ENCODE data around the gene GCK.

GCK gene

DNA sequence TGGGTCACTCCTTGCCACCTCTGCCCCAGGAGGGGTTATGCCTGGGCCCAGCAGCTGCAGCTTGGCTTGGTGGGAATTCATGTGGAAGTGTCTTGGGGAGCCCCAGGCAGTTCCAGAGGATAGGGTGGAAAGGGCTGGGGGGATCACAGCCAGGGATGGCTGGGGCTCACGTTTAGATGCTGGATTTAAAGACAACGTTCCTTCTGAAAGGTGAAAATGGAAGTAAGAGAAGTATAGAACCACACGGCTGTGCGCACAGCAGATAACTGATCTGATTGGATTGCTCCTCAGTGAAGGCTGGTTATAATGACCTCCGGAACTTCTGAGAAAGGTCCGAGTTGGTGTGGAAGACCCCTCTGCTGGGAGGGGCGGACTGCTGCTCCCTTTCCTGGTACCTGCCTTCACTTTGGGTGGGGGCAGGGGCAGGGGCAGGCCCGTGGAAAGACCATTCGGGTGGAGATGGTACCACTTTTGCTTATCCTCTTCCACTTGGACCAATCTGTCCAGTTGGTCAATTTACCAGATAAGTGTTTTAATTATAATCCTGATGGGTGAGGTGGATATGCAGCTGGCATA is 40.2 kb downstream of the GCK start:
- H3K4me3 ChIP-seq (ENCODE audit: control insufficient read depth, low read depth, low read length): no peak overlapping the region
- TF ChIP-seq CTCF (conservative IDR thresholded peaks at IDR 0.05; ENCODE audit: control insufficient read depth, insufficient read depth, low read depth, low read length): no peak
- no peak for DNase-seq (ENCODE audit: low read depth)

DNA sequence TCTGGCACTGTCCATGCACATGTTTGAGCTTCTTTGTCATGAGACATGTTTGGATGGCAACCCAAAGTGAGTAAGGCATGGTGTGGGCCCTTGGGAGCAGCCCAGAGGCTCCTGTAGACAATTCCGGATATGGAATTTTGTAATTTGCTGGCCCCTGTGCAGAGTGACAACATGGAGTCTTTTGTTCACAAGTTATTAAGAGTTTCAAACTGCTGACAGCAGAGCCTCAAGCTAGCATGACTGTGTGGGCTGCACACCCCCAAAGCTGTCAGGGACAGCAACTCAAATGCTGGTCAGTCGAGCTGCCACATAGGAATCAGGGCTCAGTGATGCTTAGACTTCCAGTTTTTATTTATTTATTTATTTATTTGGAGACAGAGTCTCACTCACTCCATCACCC is 41.1 kb downstream of the GCK start:
- H3K4me3 ChIP-seq (ENCODE audit: control insufficient read depth, low read depth, low read length): no peak overlapping the region
- TF ChIP-seq CTCF (conservative IDR thresholded peaks at IDR 0.05; ENCODE audit: control insufficient read depth, insufficient read depth, low read depth, low read length): no peak
- peak; percentile 11 for DNase-seq (ENCODE audit: low read depth)

- DNase-seq (ENCODE audit: low read depth): no peak
- H3K4me3 ChIP-seq (ENCODE audit: control insufficient read depth, low read depth, low read length): no peak overlapping the region
Measured at GRCh38 chr7:44147026-44147991, 41.9 kb downstream of the GCK start.

DNA sequence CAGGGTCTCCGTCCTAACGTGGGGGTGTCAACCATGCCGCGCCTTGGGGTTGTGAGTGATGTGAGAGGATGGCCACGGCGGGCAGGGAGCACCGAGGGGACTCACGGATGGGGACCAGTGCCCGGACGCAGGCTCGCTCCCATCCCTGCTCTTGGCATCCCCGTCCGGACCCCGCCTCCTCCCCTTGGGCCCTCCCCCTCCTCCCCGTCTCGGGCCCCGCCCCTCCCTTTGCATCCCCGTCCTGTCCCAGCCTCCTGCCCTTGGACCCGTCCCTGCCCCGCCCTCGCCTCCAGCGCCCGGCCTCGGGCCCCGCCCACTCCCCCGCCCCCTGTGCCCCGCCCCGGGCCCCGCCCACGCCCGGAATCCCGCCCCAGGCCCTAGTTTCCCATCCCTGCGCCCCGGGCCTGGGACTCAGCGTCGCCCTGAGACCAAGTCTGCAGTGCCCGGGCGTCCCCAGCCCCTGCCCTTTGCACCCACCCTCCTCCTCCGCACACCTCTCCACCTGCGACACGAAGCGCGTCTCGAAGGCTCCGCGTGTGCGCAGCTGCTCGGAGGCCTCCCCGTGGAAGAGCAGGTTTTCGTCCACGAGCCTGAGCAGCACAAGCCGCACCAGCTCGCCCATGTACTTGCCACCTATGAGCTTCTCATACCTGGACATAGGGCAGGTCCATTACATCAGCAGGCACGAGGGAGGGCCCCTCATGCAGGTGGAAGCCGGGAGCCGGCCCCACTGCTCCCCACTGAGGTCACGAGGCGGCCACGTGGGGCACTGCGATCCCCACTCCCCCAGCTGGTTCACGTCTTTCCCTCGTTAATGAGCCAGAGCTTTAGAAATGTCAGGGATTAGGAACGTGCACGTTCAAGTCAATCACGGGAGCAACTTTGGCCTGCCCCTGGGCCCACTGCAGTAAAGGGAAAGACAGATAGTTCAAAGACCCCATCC is 43.0 kb downstream of the GCK start:
- TF ChIP-seq CTCF (conservative IDR thresholded peaks at IDR 0.05; ENCODE audit: control insufficient read depth, insufficient read depth, low read depth, low read length): no peak
- H3K4me3 ChIP-seq (ENCODE audit: control insufficient read depth, low read depth, low read length): peak overlapping the region; percentile 36
- DNase-seq (ENCODE audit: low read depth): peak; percentile 31

More at GRCh38 chr7:44147026-44147991, 41.9 kb downstream of the GCK start:
- TF ChIP-seq CTCF (conservative IDR thresholded peaks at IDR 0.05; ENCODE audit: control insufficient read depth, insufficient read depth, low read depth, low read length): no peak

- no peak for DNase-seq (ENCODE audit: low read depth)
- TF ChIP-seq CTCF (conservative IDR thresholded peaks at IDR 0.05; ENCODE audit: control insufficient read depth, insufficient read depth, low read depth, low read length): no peak
- peak overlapping the region; percentile 36 for H3K4me3 ChIP-seq (ENCODE audit: control insufficient read depth, low read depth, low read length)
Measured at GRCh38 chr7:44145479-44145968, 43.7 kb downstream of the GCK start.

GRCh38 chr7:44144968-44145478 is 44.2 kb downstream of the GCK start:
- TF ChIP-seq CTCF (conservative IDR thresholded peaks at IDR 0.05; ENCODE audit: control insufficient read depth, insufficient read depth, low read depth, low read length): no peak
- DNase-seq (ENCODE audit: low read depth): no peak
- H3K4me3 ChIP-seq (ENCODE audit: control insufficient read depth, low read depth, low read length): no peak overlapping the region
